A549 (cell line): ENCODE measurements around the gene CHD6. TPM values are rescaled to one million over a fixed set of nuclear protein-coding genes. Genes with fewer than 3 reads are reported as not detected.

Source experiments
- ATAC-seq, 2 experiments: fragments of 200-7000 bp in 1 of 2; fragments of >200 bp in 1 of 2; cut with Nextera tagmentation in 1 of 2; cut with Tn5 transposase in 1 of 2; 3 replicates each; pipeline versions ENCODE4 v1.8.0 to v1.9.1; 2018 to 2020; ENCODE audit warnings: mild to moderate bottlenecking in 1 of 2, moderate library complexity in 1 of 2
- CTCF ChIA-PET: fragments of 300-600 bp; sonication (Branson Sonifier 250); formaldehyde crosslinking; extraction: SDS; loops from one replicate; lab custom pipeline; 2021; ENCODE audit warnings: antibody characterized with exemption, inconsistent platforms; lab: Yijun Ruan, JAX
- POLR2A ChIA-PET: fragments of 350-600 bp; formaldehyde crosslinking; extraction: SDS; loops from one replicate; lab custom pipeline; 2021; ENCODE audit warnings: antibody characterized with exemption, inconsistent platforms; lab: Yijun Ruan, JAX
- DNase-seq, 2 experiments: peaks; one replicate each; pipeline versions ENCODE4 v3.0.0 to v3.0.0-alpha.2; 2011 to 2016; ENCODE audit warnings: low read depth in 1 of 2, low spot score in 1 of 2
- FAIRE-seq: peaks from 2 replicates; lab custom pipeline; 2011; peaks lifted over from hg19 to GRCh38; lab: Jason Lieb, UNC
- H3K27ac ChIP-seq, 2 experiments: fragments of >200 bp; sonication (Bioruptor Twin); formaldehyde crosslinking; 3 replicates each; pipeline ENCODE4 v1.5.1; 2016 to 2017
- H3K4me1 ChIP-seq: fragments of >200 bp; sonication (Bioruptor Twin); formaldehyde crosslinking; 3 replicates; pipeline ENCODE4 v1.6.1; 2016
- H3K4me2 ChIP-seq: fragments of >200 bp; sonication (Bioruptor Twin); formaldehyde crosslinking; 3 replicates; pipeline ENCODE4 v1.6.1; 2016
- H3K4me3 ChIP-seq: fragments of >200 bp; sonication (Bioruptor Twin); formaldehyde crosslinking; 3 replicates; pipeline ENCODE4 v1.5.1; 2016
- H3K9me3 ChIP-seq: fragments of >200 bp; sonication (Bioruptor Twin); formaldehyde crosslinking; 3 replicates; pipeline ENCODE4 v1.6.1; 2016
- BCL3 ChIP-seq: fragments of >200 bp; sonication (Bioruptor Twin); formaldehyde crosslinking; IDR thresholded peaks from 3 replicates; pipeline ENCODE4 v1.6.1; 2016
- CBX8 ChIP-seq: fragments of 200-600 bp; sonication (generic); IDR thresholded peaks from 2 replicates; pipeline ENCODE4 v1.6.1; 2016
- CEBPB ChIP-seq, 2 experiments: fragments of >200 bp in 1 of 2; sonication (Bioruptor Twin) in 1 of 2; formaldehyde crosslinking in 1 of 2; IDR thresholded peaks; 2 replicates each; pipeline ENCODE4 v1.6.1; 2012 to 2016
- E2F6 ChIP-seq: IDR thresholded peaks from 2 replicates; pipeline ENCODE4 v1.6.1; 2012; ENCODE audit warnings: low read depth, borderline replicate concordance
- EHF ChIP-seq: fragments of 250-450 bp; sonication (Bioruptor Pico); IDR thresholded peaks from 2 replicates; pipeline ENCODE4 v1.5.0; 2020; ENCODE audit warnings: mild to moderate bottlenecking
- ESRRA ChIP-seq: fragments of 150-350 bp; IDR thresholded peaks from 2 replicates; pipeline ENCODE4 v1.6.1; 2014; ENCODE audit warnings: mild to moderate bottlenecking, low read length, borderline replicate concordance
- FOSB ChIP-seq: fragments of 250-450 bp; sonication (Bioruptor Pico); IDR thresholded peaks from 2 replicates; pipeline ENCODE4 v1.5.0; 2020; ENCODE audit warnings: mild to moderate bottlenecking, moderate library complexity
- FOXS1 ChIP-seq: fragments of 250-450 bp; sonication (Bioruptor Pico); IDR thresholded peaks from 2 replicates; pipeline ENCODE4 v1.5.0; 2020; ENCODE audit warnings: mild to moderate bottlenecking, moderate library complexity
- GATA3 ChIP-seq: IDR thresholded peaks from 2 replicates; pipeline ENCODE4 v1.6.1; 2012; ENCODE audit warnings: borderline replicate concordance
- HDAC2 ChIP-seq: fragments of 200-600 bp; sonication (generic); IDR thresholded peaks from 2 replicates; pipeline ENCODE4 v1.6.1; 2016
- HEYL ChIP-seq: fragments of 250-450 bp; sonication (Bioruptor Pico); IDR thresholded peaks from 2 replicates; pipeline ENCODE4 v1.8.0; 2021; ENCODE audit warnings: mild to moderate bottlenecking, moderate library complexity
- HOXB13 ChIP-seq: fragments of 250-450 bp; sonication (Bioruptor Pico); IDR thresholded peaks from 2 replicates; pipeline ENCODE4 v1.5.0; 2020; ENCODE audit warnings: low read depth, mild to moderate bottlenecking, moderate library complexity
- HOXB5 ChIP-seq: fragments of 250-450 bp; sonication (Bioruptor Pico); IDR thresholded peaks from 2 replicates; pipeline ENCODE4 v1.5.0; 2020; ENCODE audit warnings: mild to moderate bottlenecking, moderate library complexity
- JUN ChIP-seq, 2 experiments: fragments of >200 bp; sonication (Bioruptor Twin); formaldehyde crosslinking; IDR thresholded peaks; 2 replicates in 1 of 2; 3 replicates in 1 of 2; pipeline ENCODE4 v1.6.1; 2016 to 2017
- JUNB ChIP-seq: fragments of >200 bp; sonication (Bioruptor Twin); formaldehyde crosslinking; IDR thresholded peaks from 2 replicates; pipeline ENCODE4 v1.6.1; 2016
- MAZ ChIP-seq: fragments of 150-350 bp; IDR thresholded peaks from 2 replicates; pipeline ENCODE4 v1.6.1; 2014; ENCODE audit warnings: antibody characterized with exemption, low read depth, low read length, borderline replicate concordance
- NFE2L2 ChIP-seq: fragments of 150-350 bp; conservative IDR thresholded peaks from 2 replicates; pipeline ENCODE4 v1.6.1; 2014; ENCODE audit warnings: low read length
- NR3C1 ChIP-seq: fragments of >200 bp; sonication (Bioruptor Twin); formaldehyde crosslinking; IDR thresholded peaks from 3 replicates; pipeline ENCODE4 v1.6.1; 2017
- RARB ChIP-seq: fragments of 250-450 bp; sonication (Bioruptor Pico); IDR thresholded peaks from 2 replicates; pipeline ENCODE4 v1.8.0; 2021; ENCODE audit warnings: mild to moderate bottlenecking, moderate library complexity
- RFX5 ChIP-seq: fragments of 450-650 bp; IDR thresholded peaks from 2 replicates; pipeline ENCODE4 v1.7.1; 2014; ENCODE audit warnings: antibody characterized with exemption, mild to moderate bottlenecking, moderate library complexity
- TFCP2L1 ChIP-seq: fragments of 250-450 bp; sonication (Bioruptor Pico); IDR thresholded peaks from 2 replicates; pipeline ENCODE4 v1.5.0; 2021; ENCODE audit warnings: mild to moderate bottlenecking
- ZFP36 ChIP-seq: fragments of 450-650 bp; IDR thresholded peaks from 2 replicates; pipeline ENCODE4 v1.6.1; 2014; ENCODE audit warnings: borderline replicate concordance; ENCODE audit not compliant: partially characterized antibody
- ZSCAN20 ChIP-seq: fragments of 250-450 bp; sonication (Bioruptor Pico); IDR thresholded peaks from 2 replicates; pipeline ENCODE4 v1.8.0; 2022; ENCODE audit warnings: mild to moderate bottlenecking, moderate library complexity
- WGBS: methylation state at CpG from one replicate; pipeline ENCODE4 v1.1.6; 2017; ENCODE audit errors: missing lambda C conversion rate; 5-methylcytosine and 5-hydroxymethylcytosine counted together
- polyA plus RNA-seq, 4 experiments: library from polyadenylated mRNA; depleted of rRNA in 3 of 4; stranded (reverse); fragments of >200 nt; fragmentation: RNase III in 1 of 4; extraction: RNeasy Plus Mini Kit Qiagen cat#74134 plus additional on column Dnase treatment in 1 of 4; gene quantifications; 2 replicates in 3 of 4; 3 replicates in 1 of 4; pipeline ENCODE4 v1.2.3, GENCODE V29; 2011 to 2017

CHD6 gene
- polyA plus RNA-seq, 2 of the 4 experiments (the other 2 are of a cell fraction), result 8.2 to 22.6 TPM

- Histone ChIP-seq H3K9me3 (no peaks in the 10 kb centered on the region), H3K27ac (no peak overlapping the region), H3K4me2 (no peak overlapping the region), H3K4me3 (no peak overlapping the region), H3K4me1 (peaks cover 9% of the 10 kb centered on the region; the same call in 2 of the 3 replicates)
- FAIRE-seq (no peak), ATAC-seq (no peak), DNase-seq (no peak)
- no peak for TF ChIP-seq FOSB (CRISPR knock-in tag)
- TF ChIP-seq ESRRA, result no peak
- TF ChIP-seq CBX8, result no peak
- TF ChIP-seq FOXS1 (CRISPR knock-in tag), result no peak
- no peak for TF ChIP-seq MAZ
- no peak for TF ChIP-seq ZSCAN20 (CRISPR knock-in tag)
- TF ChIP-seq RARB (CRISPR knock-in tag), result no peak
- TF ChIP-seq BCL3, result no peak
- TF ChIP-seq NFE2L2, result no peak
- no peak for TF ChIP-seq CEBPB (IDR thresholded peaks at IDR 0.05)
- no peak for TF ChIP-seq HOXB13
- TF ChIP-seq E2F6, result no peak
- no peak for TF ChIP-seq EHF (CRISPR knock-in tag)
- TF ChIP-seq JUN (IDR thresholded peaks at IDR 0.05), result no peak
- TF ChIP-seq ZFP36, result no peak
- WGBS, result 89% methylated on average over 1 of the region's 1 CpG
- ChIA-PET CTCF (interaction anchor here (1.1 to 2.2 kb wide), 4 partner anchors 8 to 24 kb away, joined by 3 to 6 read pairs (median 4); no protein-coding TSS in a partner anchor), POLR2A (no interaction called here)
Observed at GRCh38 chr20:41427833-41428232, 190.3 kb downstream of the CHD6 start.

- TF ChIP-seq GATA3, result no peak
- no peak for TF ChIP-seq JUNB
- TF ChIP-seq NFE2L2, result no peak
- no peak for TF ChIP-seq ZSCAN20 (CRISPR knock-in tag)
- no peak for TF ChIP-seq E2F6
- TF ChIP-seq HOXB5, result no peak
- no peak for TF ChIP-seq RFX5
- no peak for TF ChIP-seq TFCP2L1 (CRISPR knock-in tag)
- no peak for TF ChIP-seq HEYL (CRISPR knock-in tag)
- TF ChIP-seq NR3C1, result no peak
- TF ChIP-seq ESRRA, result no peak
- TF ChIP-seq HDAC2, result no peak
- FAIRE-seq (no peak), DNase-seq (no peak), ATAC-seq (no peak)
- WGBS, result 92% methylated on average over 8 of the region's 8 CpGs
- H3K4me2 ChIP-seq, result no peak overlapping the region
- POLR2A ChIA-PET, result no interaction called here
- H3K4me1 ChIP-seq, result peaks cover 9% of the 10 kb centered on the region; the same call in 2 of the 3 replicates
- H3K27ac ChIP-seq, result no peak overlapping the region
- CTCF ChIA-PET, result interaction anchor here (1.1 to 2.2 kb wide), 3 partner anchors 12 to 23 kb away, joined by 3 to 6 read pairs (median 3); no protein-coding TSS in a partner anchor
- H3K9me3 ChIP-seq, result no peaks in the 10 kb centered on the region
- H3K4me3 ChIP-seq, result no peak overlapping the region
Observed at GRCh38 chr20:41426976-41427375, 191.2 kb downstream of the CHD6 start.
